ENCODE results near the gene NLRP6. TPM values are rescaled to one million over a fixed set of nuclear protein-coding genes. Genes with fewer than 3 reads are reported as not detected.

NLRP6 gene
- total RNA-seq, 4 donors from 2014 or later: 0.15 to 1.3 (median 0.64) TPM

DNA sequence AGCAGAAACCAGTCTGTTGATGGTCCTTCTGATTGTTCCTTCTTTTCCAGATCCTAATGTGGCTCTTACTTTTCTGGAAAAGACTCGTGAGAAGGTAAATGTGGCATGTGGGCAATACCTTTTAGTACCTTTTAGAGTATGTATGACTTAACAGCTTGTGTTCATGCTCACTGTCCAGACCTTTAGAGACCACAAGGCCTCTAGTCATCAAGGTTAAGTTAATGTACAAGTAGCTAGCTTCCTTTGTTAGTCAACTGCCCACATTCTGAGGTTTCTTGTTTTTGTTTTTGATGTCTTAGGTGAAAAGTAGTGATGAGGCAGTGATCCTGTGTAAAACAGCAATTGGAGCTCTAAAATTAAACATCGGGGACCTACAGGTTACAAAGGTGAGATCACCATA lies 33.8 kb upstream of the NLRP6 start:
- no peaks in the 10 kb centered on the region for H3K27me3 ChIP-seq
- H3K36me3 ChIP-seq: peaks cover 86% of the 10 kb centered on the region
- TF ChIP-seq, protein P1, sequence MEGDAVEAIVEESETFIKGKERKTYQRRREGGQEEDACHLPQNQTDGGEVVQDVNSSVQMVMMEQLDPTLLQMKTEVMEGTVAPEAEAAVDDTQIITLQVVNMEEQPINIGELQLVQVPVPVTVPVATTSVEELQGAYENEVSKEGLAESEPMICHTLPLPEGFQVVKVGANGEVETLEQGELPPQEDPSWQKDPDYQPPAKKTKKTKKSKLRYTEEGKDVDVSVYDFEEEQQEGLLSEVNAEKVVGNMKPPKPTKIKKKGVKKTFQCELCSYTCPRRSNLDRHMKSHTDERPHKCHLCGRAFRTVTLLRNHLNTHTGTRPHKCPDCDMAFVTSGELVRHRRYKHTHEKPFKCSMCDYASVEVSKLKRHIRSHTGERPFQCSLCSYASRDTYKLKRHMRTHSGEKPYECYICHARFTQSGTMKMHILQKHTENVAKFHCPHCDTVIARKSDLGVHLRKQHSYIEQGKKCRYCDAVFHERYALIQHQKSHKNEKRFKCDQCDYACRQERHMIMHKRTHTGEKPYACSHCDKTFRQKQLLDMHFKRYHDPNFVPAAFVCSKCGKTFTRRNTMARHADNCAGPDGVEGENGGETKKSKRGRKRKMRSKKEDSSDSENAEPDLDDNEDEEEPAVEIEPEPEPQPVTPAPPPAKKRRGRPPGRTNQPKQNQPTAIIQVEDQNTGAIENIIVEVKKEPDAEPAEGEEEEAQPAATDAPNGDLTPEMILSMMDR (IDR thresholded peaks at IDR 0.05): no peak
- TF ChIP-seq POLR2AphosphoS5 (IDR thresholded peaks at IDR 0.05): no peak
- no peak for TF ChIP-seq EP300 (IDR thresholded peaks at IDR 0.05)
- no peak for TF ChIP-seq POLR2A (IDR thresholded peaks at IDR 0.05)
- no peak overlapping the region for H3K4me3 ChIP-seq
- H3K9me3 ChIP-seq: no peaks in the 10 kb centered on the region
- 94% methylated on average over 2 of the region's 2 CpGs for WGBS
- DNase-seq (ENCODE audit: low spot score in 2 of 2): no peak
- no peak overlapping the region for H3K27ac ChIP-seq
- H3K4me1 ChIP-seq: no peaks in the 10 kb centered on the region

DNA sequence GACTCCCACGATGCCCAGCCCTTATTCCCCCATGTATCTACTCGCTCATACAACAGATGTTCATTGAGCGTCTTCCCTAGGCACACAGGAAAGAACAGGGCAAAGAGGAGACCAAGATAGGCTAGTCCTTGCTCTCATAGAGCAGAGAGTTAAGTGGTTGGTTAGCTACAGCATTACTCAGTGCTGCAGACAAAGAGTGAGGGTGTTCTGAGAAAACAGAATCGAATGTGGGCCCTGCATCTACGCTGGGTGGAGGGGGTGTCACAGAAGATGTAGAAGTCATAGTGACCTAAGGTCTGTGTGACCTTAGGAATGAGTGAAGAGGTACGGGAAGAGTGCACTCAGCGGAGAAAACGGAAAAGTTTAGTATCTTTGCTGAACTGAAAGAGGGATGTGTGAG lies 29.1 kb upstream of the NLRP6 start:
- H3K9me3 ChIP-seq: no peaks in the 10 kb centered on the region
- no peak overlapping the region for H3K4me3 ChIP-seq
- DNase-seq (ENCODE audit: low spot score in 2 of 2): no peak
- peaks cover 94% of the 10 kb centered on the region for H3K36me3 ChIP-seq
- 91% methylated on average over 8 of the region's 8 CpGs for WGBS
- H3K27me3 ChIP-seq: no peaks in the 10 kb centered on the region
- no peaks in the 10 kb centered on the region for H3K4me1 ChIP-seq
- no peak overlapping the region for H3K27ac ChIP-seq
- TF ChIP-seq, protein P1 (IDR thresholded peaks at IDR 0.05): no peak
- TF ChIP-seq POLR2A (IDR thresholded peaks at IDR 0.05): no peak
- TF ChIP-seq EP300 (IDR thresholded peaks at IDR 0.05): no peak
- no peak for TF ChIP-seq POLR2AphosphoS5 (IDR thresholded peaks at IDR 0.05)

DNA sequence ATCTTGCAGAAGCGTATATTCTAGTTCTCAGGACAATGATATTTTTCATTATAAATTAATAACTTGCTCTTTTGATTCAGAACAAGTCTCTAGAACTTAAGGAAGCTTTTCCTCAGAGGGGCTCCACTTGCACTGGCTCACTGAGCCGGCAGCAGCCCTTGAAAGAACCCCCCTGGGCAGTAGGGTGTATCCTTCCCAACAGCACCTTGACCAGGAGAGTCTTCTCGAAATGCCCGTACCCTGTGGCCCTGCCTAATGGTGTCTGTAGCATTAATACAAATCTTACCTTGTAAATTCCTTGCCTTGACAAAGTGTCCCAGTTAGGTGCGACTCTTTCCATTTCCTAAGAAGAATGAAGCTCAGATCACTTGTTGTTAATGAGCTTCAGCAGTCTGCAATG lies 27.9 kb upstream of the NLRP6 start:
- H3K4me3 ChIP-seq: no peak overlapping the region
- no peaks in the 10 kb centered on the region for H3K27me3 ChIP-seq
- DNase-seq (ENCODE audit: low spot score in 2 of 2): no peak
- H3K27ac ChIP-seq: no peak overlapping the region
- peaks cover 82% of the 10 kb centered on the region for H3K36me3 ChIP-seq
- WGBS: 93% methylated on average over 5 of the region's 5 CpGs
- TF ChIP-seq, protein P1 (IDR thresholded peaks at IDR 0.05): no peak
- no peak for TF ChIP-seq EP300 (IDR thresholded peaks at IDR 0.05)
- H3K4me1 ChIP-seq: no peaks in the 10 kb centered on the region
- H3K9me3 ChIP-seq: no peaks in the 10 kb centered on the region

DNA sequence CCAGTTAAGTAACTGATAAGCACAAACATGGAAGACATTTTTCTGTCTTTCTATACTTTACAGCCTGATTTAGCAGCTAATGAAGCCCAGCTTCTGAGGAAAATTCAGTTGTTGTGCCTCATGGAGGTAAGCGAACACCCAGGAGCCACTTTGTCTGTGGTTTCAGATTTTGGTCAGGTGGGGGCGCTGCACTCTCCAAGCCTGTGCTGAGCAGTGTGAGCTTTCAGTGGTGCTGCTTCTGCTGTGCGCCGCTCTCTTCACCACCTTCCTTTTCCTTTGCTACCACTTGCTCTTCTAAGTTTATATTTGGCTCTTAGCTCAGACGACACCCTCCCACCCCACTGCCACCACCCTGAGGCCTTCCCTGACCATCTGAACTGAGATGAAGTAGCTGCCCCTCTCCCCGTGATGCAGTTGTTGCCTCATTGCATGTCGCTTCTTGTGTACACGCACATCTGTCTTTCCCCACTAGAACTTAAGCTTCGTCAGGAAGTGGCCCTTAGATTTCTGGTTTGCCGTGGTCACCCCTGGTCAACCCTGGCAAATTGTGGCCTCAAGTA lies 27.4 kb upstream of the NLRP6 start:
- no peaks in the 10 kb centered on the region for H3K9me3 ChIP-seq
- no peaks in the 10 kb centered on the region for H3K27me3 ChIP-seq
- H3K4me3 ChIP-seq: no peak overlapping the region
- WGBS: 77% methylated on average over 10 of the region's 10 CpGs
- no peaks in the 10 kb centered on the region for H3K4me1 ChIP-seq
- H3K27ac ChIP-seq: no peak overlapping the region
- H3K36me3 ChIP-seq: peaks cover 78% of the 10 kb centered on the region
- TF ChIP-seq, protein P1 (IDR thresholded peaks at IDR 0.05): peak; percentile 44 to 59
- no peak for TF ChIP-seq POLR2AphosphoS5 (IDR thresholded peaks at IDR 0.05)
- DNase-seq (ENCODE audit: low spot score in 2 of 2): no peak

DNA sequence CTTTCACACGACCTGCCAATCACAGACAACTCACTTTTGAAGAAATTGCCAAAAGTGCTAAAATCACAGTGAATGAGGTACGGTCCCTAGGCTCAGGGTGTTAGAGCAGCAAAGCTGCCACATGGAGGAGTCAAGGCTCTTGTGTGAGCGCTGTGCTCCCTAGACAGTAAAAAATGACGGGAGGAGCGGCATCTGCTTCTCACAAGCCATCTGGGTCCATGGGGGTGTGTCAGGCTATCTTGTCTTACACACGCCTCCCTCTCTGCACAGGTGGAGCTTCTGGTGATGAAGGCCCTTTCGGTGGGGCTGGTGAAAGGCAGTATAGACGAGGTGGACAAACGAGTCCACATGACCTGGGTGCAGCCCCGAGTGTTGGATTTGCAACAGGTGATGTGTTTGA lies 26.7 kb upstream of the NLRP6 start:
- Histone ChIP-seq H3K36me3 (peaks cover 71% of the 10 kb centered on the region), H3K9me3 (no peaks in the 10 kb centered on the region), H3K27ac (no peak overlapping the region), H3K4me3 (no peak overlapping the region), H3K4me1 (no peaks in the 10 kb centered on the region), H3K27me3 (no peaks in the 10 kb centered on the region)
- DNase-seq (ENCODE audit: low spot score in 2 of 2): no peak
- WGBS: 83% methylated on average over 10 of the region's 10 CpGs
- TF ChIP-seq, protein P1 (IDR thresholded peaks at IDR 0.05): no peak

Data from suprapubic skin (tissue), 4 donors.